ENCODE data around the gene LRCH4. TPM values are rescaled to one million over a fixed set of nuclear protein-coding genes. Genes with fewer than 3 reads are reported as not detected.

Gene LRCH4
- total and polyA plus RNA-seq, 3 donors from 2014 or later: 159 to 378 (median 314) TPM

DNA sequence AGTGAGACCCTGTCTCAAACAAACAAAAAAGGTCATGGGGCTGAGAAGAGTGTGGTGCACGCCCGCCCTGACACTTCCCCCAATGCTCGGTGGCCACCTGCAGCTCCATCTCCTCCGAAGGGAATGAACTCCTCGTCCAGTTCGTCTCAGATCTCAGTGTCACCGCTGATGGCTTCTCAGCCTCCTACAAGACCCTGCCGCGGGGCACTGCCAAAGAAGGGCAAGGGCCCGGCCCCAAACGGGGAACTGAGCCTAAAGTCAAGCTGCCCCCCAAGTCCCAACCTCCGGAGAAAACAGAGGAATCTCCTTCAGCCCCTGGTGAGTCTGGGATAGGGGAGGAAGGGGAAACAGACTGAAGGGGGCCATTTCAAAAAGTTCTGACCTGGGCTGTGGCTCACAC lies 20.4 kb upstream of the LRCH4 start:
- H3K36me3 ChIP-seq (ENCODE audit: low read depth, missing control alignments): no peaks in the 10 kb centered on the region
- H3K27ac ChIP-seq: no peak overlapping the region
- TF ChIP-seq, protein P1, sequence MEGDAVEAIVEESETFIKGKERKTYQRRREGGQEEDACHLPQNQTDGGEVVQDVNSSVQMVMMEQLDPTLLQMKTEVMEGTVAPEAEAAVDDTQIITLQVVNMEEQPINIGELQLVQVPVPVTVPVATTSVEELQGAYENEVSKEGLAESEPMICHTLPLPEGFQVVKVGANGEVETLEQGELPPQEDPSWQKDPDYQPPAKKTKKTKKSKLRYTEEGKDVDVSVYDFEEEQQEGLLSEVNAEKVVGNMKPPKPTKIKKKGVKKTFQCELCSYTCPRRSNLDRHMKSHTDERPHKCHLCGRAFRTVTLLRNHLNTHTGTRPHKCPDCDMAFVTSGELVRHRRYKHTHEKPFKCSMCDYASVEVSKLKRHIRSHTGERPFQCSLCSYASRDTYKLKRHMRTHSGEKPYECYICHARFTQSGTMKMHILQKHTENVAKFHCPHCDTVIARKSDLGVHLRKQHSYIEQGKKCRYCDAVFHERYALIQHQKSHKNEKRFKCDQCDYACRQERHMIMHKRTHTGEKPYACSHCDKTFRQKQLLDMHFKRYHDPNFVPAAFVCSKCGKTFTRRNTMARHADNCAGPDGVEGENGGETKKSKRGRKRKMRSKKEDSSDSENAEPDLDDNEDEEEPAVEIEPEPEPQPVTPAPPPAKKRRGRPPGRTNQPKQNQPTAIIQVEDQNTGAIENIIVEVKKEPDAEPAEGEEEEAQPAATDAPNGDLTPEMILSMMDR (IDR thresholded peaks at IDR 0.05): no peak
- TF ChIP-seq POLR2A (IDR thresholded peaks at IDR 0.05): no peak
- no peak overlapping the region for H3K4me3 ChIP-seq
- 81 to 86% methylated on average over 12 of the region's 12 CpGs for WGBS, 2 donors
- peaks cover 29% of the 10 kb centered on the region for H3K4me1 ChIP-seq
- no peaks in the 10 kb centered on the region for H3K9me3 ChIP-seq
- intact Hi-C loops (cut with DNase I; ENCODE audit: low total_unique reads): no loop called here
- no peaks in the 10 kb centered on the region for H3K27me3 ChIP-seq
- no peak for DNase-seq

DNA sequence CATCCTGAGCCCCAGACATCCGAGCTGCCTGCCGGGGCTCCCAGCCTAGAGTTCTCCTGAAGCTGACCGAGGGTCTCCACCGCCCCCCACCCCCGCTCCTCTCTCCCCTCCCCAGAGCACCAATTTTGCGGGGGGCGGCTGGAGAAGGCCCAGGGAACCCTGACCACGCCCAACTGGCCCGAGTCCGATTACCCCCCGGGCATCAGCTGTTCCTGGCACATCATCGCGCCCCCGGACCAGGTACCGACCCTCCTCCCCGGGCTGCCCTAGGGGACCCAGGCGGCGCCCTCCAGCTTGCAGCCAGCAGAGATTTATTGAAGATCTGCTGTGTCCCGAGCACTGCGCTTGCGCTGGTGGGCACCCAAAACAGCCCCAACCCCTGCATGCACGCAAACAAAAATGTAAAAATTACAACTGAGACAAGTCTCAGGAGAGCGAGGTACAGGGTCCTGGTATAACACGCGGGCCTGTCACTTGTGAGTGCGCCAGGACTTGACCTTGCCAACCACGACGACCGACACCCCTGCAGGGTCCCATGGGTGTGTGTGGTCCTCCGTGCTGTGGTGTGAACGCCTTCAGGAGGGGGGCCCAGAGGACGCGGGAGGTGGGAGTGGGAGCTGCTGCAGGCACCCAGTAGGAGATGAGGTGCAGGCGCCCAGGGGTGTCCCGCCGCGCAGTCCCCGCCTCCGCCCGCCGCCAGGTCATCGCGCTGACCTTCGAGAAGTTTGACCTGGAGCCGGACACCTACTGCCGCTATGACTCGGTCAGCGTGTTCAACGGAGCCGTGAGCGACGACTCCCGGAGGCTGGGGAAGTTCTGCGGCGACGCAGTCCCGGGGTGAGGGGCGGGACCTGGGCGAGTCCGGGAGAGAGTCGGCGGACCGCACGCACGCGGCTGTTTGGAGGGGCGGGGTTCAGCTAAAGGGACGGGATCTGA lies 19.3 kb upstream of the LRCH4 start:
- Histone ChIP-seq H3K4me3 (peak overlapping the region; percentile 56 to 62), H3K36me3 (ENCODE audit: low read depth, missing control alignments) (no peaks in the 10 kb centered on the region), H3K4me1 (peaks cover 30% of the 10 kb centered on the region), H3K27me3 (no peaks in the 10 kb centered on the region), H3K9me3 (no peaks in the 10 kb centered on the region), H3K27ac (peak overlapping the region; percentile 79 to 81)
- intact Hi-C loops (cut with DNase I; ENCODE audit: low total_unique reads): no loop called here
- no peak for DNase-seq
- TF ChIP-seq, protein P1 (IDR thresholded peaks at IDR 0.05): no peak
- no peak for TF ChIP-seq POLR2A (IDR thresholded peaks at IDR 0.05)
- WGBS, 2 donors: 17 to 22% methylated on average over 34 to 64 of the region's 68 CpGs

DNA sequence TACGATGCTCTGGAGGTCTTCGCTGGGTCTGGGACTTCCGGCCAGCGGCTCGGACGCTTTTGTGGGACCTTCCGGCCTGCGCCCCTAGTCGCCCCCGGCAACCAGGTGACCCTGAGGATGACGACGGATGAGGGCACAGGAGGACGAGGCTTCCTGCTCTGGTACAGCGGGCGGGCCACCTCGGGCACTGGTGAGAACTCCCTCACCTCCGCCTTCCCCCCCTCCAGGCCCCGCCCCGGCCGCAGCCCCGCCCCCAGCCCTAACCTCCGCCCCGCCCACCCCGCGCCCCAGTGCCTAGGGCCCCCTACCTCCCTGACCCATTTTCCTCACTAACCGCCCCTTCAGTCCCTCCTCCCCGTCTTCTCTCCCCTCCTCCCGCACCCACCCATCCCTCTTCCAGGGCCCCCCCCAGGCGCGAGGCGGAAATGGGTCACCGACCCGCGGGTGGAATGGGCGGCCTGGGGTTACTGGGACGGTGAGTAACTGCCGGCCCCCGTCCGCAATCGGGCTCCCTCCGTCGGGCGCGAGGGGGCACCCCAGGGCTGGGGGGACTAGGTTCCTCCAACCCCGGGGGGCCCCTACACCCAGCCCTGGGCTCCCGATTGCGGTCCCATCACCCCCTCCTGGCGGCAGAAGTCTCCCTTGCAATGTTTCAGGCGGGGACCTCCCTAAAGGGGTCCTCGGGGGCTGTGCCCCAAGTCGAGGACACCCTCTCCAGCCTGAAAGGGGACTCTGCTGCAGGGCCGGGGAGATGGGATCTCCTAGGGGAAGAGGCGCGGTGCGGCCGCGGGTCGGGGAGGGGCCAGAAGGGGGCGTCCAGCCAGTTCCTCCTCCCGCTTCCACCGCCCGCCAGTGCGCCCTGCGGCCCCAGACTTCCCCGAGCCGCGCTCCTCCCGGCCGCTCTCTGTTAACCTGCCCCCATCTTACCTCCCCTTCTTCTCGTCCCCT lies 18.4 kb upstream of the LRCH4 start:
- 0 to 1% methylated on average over 47 to 55 of the region's 70 CpGs for WGBS, 2 donors
- Histone ChIP-seq H3K4me3 (peak overlapping the region; percentile 56 to 62), H3K27me3 (no peaks in the 10 kb centered on the region), H3K36me3 (ENCODE audit: low read depth, missing control alignments) (no peaks in the 10 kb centered on the region), H3K4me1 (peaks cover 35% of the 10 kb centered on the region), H3K27ac (peak overlapping the region; percentile 79 to 81), H3K9me3 (no peaks in the 10 kb centered on the region)
- intact Hi-C loops (cut with DNase I; ENCODE audit: low total_unique reads): no loop called here
- TF ChIP-seq POLR2A (IDR thresholded peaks at IDR 0.05): no peak
- TF ChIP-seq, protein P1 (IDR thresholded peaks at IDR 0.05): peak; percentile 2 to 26 (median 19)
- peak; percentile 68 for DNase-seq

DNA sequence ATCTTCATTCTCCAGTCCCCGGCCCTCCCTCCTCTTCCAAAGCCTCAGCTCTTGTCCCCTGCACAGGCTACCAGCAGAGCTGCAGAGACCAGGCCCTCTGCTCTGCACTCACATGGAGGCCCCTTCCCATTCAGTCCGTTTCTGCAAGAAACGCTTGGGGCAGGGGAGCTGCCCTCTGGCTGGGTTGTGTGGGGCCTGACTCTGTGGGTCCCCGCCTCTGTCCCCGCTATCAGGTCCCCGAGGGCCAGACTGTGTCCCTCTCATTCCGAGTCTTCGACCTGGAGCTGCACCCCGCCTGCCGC lies 17.7 kb upstream of the LRCH4 start:
- DNase-seq: no peak
- H3K27ac ChIP-seq: peak overlapping the region; percentile 79 to 81
- intact Hi-C loops (cut with DNase I; ENCODE audit: low total_unique reads): no loop called here

More for the DNA sequence above, 17.7 kb upstream of the LRCH4 start:
- H3K36me3 ChIP-seq (ENCODE audit: low read depth, missing control alignments): no peaks in the 10 kb centered on the region
- 4 to 15% methylated on average over 7 of the region's 10 CpGs for WGBS, 2 donors
- no peaks in the 10 kb centered on the region for H3K27me3 ChIP-seq
- TF ChIP-seq POLR2A (IDR thresholded peaks at IDR 0.05): no peak
- TF ChIP-seq, protein P1 (IDR thresholded peaks at IDR 0.05): no peak
- H3K4me3 ChIP-seq: peak overlapping the region; percentile 56 to 62
- H3K9me3 ChIP-seq: no peaks in the 10 kb centered on the region
- H3K4me1 ChIP-seq: peaks cover 35% of the 10 kb centered on the region

All from testis (tissue), 3 donors.